Stimulated activated naive B cell treated with anti-CD40 and anti-IgM and Interleukin-4, amounts not matched to agents 10 μg/mL and 1 μg/mL and 100 μg/mL, for 72 hours (primary cell): Measurements from ENCODE around the gene TAB2.

Source experiments
- ATAC-seq, 2 donors: fragments of 150-1000 bp; cut with Tn5 transposase; replicated peaks; 2 replicates each; pipeline ENCODE4 v1.10.0; 2021; ENCODE audit warnings: moderate library complexity in 1 of 2
- DNase-seq: peaks from one replicate; pipeline ENCODE4 v3.0.0; 2021
- H3K27ac Mint-ChIP-seq: one replicate; pipeline ENCODE4 v1.8.0; 2022; ENCODE audit warnings: mild to moderate bottlenecking, mixed read lengths
- H3K27me3 Mint-ChIP-seq, 2 donors: one replicate each; pipeline ENCODE4 v1.8.0; 2022; ENCODE audit warnings: mixed read lengths in 2 of 2
- H3K36me3 Mint-ChIP-seq, 2 donors: one replicate each; pipeline ENCODE4 v1.8.0; 2022; ENCODE audit warnings: mixed read lengths in 2 of 2, mild to moderate bottlenecking in 1 of 2
- H3K4me1 Mint-ChIP-seq, 2 donors: one replicate each; pipeline ENCODE4 v1.8.0; 2022; ENCODE audit warnings: mixed read lengths in 2 of 2, mild to moderate bottlenecking in 1 of 2
- H3K4me3 Mint-ChIP-seq, 2 donors: one replicate each; pipeline ENCODE4 v1.8.0; 2022; ENCODE audit warnings: mild to moderate bottlenecking in 2 of 2, mixed read lengths in 2 of 2, moderate library complexity in 1 of 2
- H3K9me3 Mint-ChIP-seq, 2 donors: one replicate each; pipeline ENCODE4 v1.8.0; 2022; ENCODE audit warnings: mixed read lengths in 2 of 2, mild to moderate bottlenecking in 1 of 2

The TAB2 gene

DNA sequence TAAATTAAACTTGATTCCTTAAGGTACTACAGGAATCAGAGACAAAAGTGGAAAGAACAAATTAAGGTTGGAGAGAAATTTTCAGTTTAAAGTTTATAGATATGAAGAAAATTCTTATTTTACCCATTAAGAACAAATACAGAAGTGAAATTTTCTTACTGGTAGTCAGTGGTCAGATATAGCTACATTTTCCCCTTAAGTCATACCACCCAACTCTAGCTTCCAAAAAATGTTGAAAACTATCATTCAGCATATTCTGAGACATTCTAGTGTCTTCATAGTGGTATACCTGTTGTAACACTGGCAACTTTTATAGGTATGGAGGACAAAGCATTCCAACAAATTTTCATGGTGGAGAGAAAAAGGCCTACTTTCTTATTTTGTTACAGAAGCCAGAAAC lies 67.0 kb downstream of the TAB2 start:
- no peaks in the 10 kb centered on the region for H3K27me3 Mint-ChIP-seq
- peaks cover 37 to 63% of the 10 kb centered on the region in 2 donors for H3K36me3 Mint-ChIP-seq
- no peak overlapping the region for H3K27ac Mint-ChIP-seq
- peaks cover 8 to 13% of the 10 kb centered on the region in 2 donors for H3K9me3 Mint-ChIP-seq
- ATAC-seq (peak; percentile 76 to 80), DNase-seq (no peak)
- H3K4me1 Mint-ChIP-seq, result peaks cover 14 to 55% of the 10 kb centered on the region in 2 donors
- no peak overlapping the region for H3K4me3 Mint-ChIP-seq

DNA sequence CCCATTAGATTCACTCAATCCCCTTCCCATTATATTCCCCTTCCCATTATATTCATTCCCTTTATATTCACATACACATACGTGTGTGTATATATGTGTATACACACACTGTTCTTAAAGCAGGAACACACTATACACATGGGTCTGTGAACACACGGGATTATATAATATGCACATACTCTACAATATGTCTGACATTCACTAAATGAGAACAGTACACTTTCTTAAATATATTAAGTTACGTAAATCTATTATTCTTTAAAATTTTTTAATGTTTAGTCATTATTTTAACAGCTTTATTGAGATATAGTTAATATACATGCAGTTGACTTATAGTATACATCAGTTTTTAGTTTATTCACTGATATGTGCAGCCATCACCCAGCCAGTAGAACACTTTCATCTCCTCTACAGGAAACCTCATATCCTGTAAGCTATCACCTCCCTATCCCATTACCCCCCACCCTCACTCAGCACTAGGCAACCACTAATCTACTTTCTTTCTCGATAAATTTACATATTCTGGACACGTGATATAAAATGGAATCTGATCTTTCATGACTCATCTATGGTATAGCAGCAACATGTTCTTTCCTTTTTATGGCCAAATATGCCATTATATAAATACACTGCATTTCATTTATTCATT lies 68.6 kb downstream of the TAB2 start:
- H3K4me1 Mint-ChIP-seq, result peaks cover 14 to 56% of the 10 kb centered on the region in 2 donors
- H3K4me3 Mint-ChIP-seq, result peak overlapping the region in 1 of 2 donors; percentile 37
- DNase-seq, result no peak
- H3K9me3 Mint-ChIP-seq, result peaks cover 8 to 13% of the 10 kb centered on the region in 2 donors
- no peaks in the 10 kb centered on the region for H3K27me3 Mint-ChIP-seq
- peak overlapping the region; percentile 20 for H3K27ac Mint-ChIP-seq
- ATAC-seq, result no peak
- H3K36me3 Mint-ChIP-seq, result peaks cover 35 to 59% of the 10 kb centered on the region in 2 donors

DNA sequence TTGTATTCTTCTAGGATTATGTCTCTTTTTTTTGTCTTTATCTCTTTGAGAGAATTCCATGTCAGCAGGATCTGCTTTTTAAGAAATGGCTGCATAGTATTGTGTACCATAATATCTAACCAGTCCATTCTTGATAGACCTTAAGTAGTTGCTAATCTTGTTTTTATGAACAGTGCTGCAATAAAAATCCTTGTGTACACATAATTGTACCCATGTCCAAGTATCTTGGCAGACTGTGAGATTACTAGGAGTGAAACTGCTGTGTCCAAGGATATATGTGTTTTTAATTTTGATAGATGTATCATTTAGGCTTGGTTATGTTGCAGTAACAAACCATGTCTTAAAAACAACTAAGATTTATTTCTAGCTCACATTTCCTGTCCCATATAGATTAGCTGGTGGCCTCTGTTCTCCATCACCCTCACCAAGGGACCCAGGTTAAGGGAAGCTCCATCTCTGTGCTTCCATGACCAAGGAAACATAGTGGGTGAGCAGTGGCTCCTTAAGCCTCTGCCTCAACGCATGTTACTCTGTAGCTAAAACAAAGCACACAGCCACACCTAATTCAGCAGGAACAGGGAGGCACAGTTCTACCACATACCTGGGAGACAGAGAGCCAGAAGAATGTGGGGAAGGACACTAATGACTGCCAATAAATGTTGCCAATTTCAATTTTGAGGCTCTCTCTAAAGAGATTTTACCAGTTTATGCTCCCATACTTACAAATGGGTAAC lies 70.4 kb downstream of the TAB2 start:
- DNase-seq (no peak), ATAC-seq (no peak)
- H3K4me3 Mint-ChIP-seq, result no peak overlapping the region
- H3K9me3 Mint-ChIP-seq, result peaks cover 8 to 13% of the 10 kb centered on the region in 2 donors
- H3K4me1 Mint-ChIP-seq, result peaks cover 17 to 56% of the 10 kb centered on the region in 2 donors
- H3K27ac Mint-ChIP-seq, result no peak overlapping the region
- no peaks in the 10 kb centered on the region for H3K27me3 Mint-ChIP-seq
- peaks cover 35 to 61% of the 10 kb centered on the region in 2 donors for H3K36me3 Mint-ChIP-seq

DNA sequence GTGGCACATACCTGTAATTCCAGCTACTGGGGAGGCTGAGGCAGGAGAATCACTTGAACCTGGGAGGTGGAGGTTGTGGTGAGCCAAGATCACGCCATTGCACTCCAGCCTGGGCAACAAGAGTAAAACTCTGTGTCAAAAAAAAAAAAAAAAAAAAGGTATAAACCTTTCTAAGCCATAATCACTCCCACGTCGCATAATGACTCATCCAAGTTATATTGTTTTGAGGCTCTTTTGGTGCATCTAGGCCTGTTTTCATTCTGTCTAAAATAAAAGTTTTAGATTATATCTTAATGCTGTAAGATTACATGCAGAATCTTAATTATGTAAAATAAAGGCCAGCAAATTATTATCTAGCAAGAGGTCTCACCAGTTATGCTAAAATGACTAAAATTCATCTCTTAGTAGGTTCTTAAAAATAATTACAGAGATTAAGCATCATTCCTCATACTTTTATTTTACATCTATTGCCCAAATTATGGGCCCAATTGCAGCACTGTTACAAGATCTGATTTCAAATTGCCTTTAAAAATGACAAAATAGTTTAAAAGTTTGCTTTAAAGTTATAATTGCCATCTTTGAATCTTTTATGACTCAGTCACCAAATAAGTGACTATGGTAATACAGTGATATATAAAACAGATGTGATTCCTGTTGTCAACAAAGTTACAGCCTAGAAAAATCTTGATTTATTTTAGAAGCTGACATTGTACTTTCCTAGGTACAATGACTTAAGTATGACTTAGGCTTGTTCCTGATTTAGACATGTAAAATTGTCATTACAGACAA lies 72.2 kb downstream of the TAB2 start:
- peaks cover 41 to 56% of the 10 kb centered on the region in 2 donors for H3K36me3 Mint-ChIP-seq

DNA sequence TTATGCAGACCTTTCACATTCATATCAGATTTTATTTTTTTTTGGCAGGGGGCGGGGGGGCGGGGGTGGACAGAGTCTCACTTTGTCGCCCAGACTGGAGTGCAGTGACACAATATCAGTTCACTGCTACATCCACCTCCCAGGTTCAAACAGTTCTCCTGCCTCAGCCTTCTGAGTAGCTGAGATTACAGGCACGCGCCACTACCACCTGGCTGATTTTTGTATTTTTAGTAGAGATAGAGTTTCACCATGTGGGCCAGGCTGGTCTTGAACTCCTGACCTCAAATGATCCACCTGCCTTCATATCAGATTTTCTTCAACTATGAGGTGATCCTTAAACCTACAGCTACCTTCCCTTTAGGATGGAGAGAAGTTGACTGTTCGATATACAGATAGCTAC lies 74.6 kb downstream of the TAB2 start:
- DNase-seq, result no peak
- ATAC-seq, result no peak
- Mint-ChIP-seq H3K9me3 (no peaks in the 10 kb centered on the region), H3K4me3 (no peak overlapping the region), H3K4me1 (peaks cover 21 to 54% of the 10 kb centered on the region in 2 donors), H3K27me3 (no peaks in the 10 kb centered on the region), H3K27ac (no peak overlapping the region), H3K36me3 (peaks cover 41 to 59% of the 10 kb centered on the region in 2 donors)

More for the DNA sequence above, 72.2 kb downstream of the TAB2 start:
- Mint-ChIP-seq H3K27ac (peak overlapping the region; percentile 56), H3K4me3 (no peak overlapping the region), H3K27me3 (no peaks in the 10 kb centered on the region), H3K9me3 (peaks cover 8 to 13% of the 10 kb centered on the region in 2 donors), H3K4me1 (peaks cover 17 to 55% of the 10 kb centered on the region in 2 donors)
- ATAC-seq (no peak), DNase-seq (no peak)

DNA sequence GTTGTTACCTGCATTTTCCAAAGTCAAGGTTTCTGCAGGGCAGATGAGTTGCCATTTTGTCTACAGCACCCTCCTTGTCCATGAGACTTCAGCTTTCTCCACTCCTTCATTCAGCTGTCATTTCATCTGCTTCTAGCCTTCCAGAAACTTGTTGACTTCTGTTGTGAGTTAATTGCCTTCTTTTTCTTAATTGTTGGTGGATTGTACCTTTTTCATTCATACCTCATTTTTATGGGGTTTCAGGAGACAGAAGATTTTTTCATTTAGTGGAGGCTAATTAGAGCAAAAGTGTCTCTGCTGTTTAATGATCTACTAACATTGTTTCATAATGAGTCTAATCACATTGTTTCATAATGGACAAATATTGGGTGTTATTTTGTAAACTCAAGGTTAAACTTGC lies 75.0 kb downstream of the TAB2 start:
- Mint-ChIP-seq H3K9me3 (no peaks in the 10 kb centered on the region), H3K36me3 (peaks cover 43 to 60% of the 10 kb centered on the region in 2 donors), H3K27me3 (no peaks in the 10 kb centered on the region), H3K4me3 (no peak overlapping the region), H3K4me1 (peaks cover 21 to 54% of the 10 kb centered on the region in 2 donors), H3K27ac (no peak overlapping the region)
- no peak for DNase-seq
- ATAC-seq, result no peak

DNA sequence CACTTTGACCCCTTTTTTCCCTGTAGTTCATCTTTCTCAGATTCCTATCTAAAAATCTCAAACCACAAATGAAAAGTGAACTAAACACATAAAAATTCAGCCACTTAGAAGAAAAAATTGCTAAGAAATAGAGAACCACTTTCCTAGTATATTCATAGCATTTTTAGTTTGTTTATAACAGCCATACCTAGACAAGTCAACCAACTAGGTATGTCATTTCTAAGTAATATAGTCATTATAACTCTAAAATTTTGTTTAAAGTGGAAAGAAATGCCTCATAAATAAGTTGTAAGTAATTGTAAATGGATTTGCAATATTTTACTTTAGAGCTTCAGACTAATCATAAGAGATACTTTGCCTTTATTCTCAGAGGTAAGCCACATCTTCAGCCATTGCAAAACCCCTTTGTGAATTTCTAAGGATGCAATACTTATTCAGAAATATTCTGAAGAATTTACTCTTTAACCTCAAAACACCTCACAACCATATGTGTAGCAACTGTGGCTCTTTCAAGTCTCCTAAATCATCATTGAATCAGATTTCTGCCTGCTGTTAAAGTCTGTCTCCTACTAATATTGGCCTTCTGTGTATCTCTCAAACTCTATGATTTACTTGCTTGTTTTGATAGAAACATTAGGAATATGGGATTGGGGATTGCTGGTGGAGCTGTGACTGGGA lies 75.6 kb downstream of the TAB2 start:
- no peak overlapping the region for H3K4me3 Mint-ChIP-seq

DNA sequence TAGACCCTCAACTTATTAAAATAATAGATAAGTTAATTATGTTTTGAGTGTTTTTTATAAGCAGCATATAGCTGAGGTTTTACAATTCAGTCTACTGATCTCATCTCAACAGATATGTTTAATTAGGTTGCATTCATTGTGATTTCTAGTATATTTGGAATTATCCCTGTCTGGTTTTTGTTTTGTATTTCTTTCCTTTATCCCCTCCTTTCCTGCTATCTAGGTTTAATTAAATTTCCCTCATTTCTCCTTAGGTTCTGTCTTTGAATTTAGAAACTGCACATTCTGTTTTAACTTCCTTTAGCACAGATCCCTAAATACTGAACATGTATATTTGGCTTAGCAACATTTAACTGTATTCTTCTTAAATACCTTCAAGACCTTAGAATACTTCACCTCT lies 77.7 kb downstream of the TAB2 start:
- H3K27me3 Mint-ChIP-seq, result no peaks in the 10 kb centered on the region
- ATAC-seq (no peak), DNase-seq (no peak)
- H3K4me1 Mint-ChIP-seq, result peaks cover 21 to 48% of the 10 kb centered on the region in 2 donors
- H3K4me3 Mint-ChIP-seq, result no peak overlapping the region
- H3K36me3 Mint-ChIP-seq, result peaks cover 46 to 62% of the 10 kb centered on the region in 2 donors
- no peak overlapping the region for H3K27ac Mint-ChIP-seq
- no peaks in the 10 kb centered on the region for H3K9me3 Mint-ChIP-seq

More for the DNA sequence above, 75.6 kb downstream of the TAB2 start:
- ATAC-seq, result no peak
- H3K27ac Mint-ChIP-seq, result no peak overlapping the region
- H3K36me3 Mint-ChIP-seq, result peaks cover 41 to 57% of the 10 kb centered on the region in 2 donors
- DNase-seq, result no peak
- peaks cover 21 to 48% of the 10 kb centered on the region in 2 donors for H3K4me1 Mint-ChIP-seq
- H3K27me3 Mint-ChIP-seq, result no peaks in the 10 kb centered on the region
- H3K9me3 Mint-ChIP-seq, result no peaks in the 10 kb centered on the region

DNA sequence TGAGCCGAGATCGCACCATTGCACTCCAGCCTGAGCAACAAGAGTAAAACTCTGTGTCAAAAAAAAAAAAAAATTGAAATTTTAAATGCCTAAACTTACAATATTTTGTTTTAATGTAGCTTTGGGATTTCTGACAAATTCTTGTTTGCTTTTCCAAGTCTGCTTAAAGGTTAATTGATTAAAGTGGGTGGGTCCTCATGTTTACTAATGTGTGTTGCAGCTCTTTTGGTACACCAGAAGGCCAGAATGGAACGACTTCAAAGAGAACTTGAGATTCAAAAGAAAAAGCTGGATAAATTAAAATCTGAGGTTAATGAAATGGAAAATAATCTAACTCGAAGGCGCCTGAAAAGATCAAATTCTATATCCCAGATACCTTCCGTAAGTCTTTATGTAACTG lies 79.9 kb downstream of the TAB2 start:
- DNase-seq (no peak), ATAC-seq (no peak)
- Mint-ChIP-seq H3K4me1 (peaks cover 12 to 31% of the 10 kb centered on the region in 2 donors), H3K27ac (no peak overlapping the region), H3K36me3 (peaks cover 42 to 60% of the 10 kb centered on the region in 2 donors), H3K9me3 (no peaks in the 10 kb centered on the region), H3K4me3 (no peak overlapping the region), H3K27me3 (no peaks in the 10 kb centered on the region)

DNA sequence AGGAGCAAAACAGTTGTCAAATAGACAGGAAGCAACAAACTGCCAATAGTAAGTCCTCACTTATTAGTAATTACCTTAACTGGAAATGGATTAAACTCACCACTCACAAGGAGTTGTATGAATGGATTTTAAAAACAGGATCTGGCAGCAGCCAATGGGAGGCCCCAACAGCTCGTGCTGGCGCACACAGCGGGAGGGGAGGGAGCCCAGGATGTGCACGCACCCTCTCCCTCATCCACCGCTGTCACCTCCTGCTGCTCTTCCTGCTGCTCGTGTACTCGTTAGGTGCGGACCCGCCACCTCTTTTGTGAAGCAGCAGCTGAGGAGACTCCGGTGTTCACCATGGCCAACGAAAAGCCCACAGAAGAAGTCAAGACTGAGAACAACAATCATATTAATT lies 82.5 kb downstream of the TAB2 start, which contains the start of gene SUMO4:
Gene SUMO4, plus strand, starts transcription at position 213 of the 400 bp plus-strand sequence. Its CDS starts 130 bp downstream, at position 343.
- peak within 1 kb of the TSS; percentile 9 for H3K27ac Mint-ChIP-seq
- H3K4me3 Mint-ChIP-seq, result no peak within 1 kb of the TSS
- H3K9me3 Mint-ChIP-seq, result no peaks in the 10 kb centered on the region
- no peak for DNase-seq
- ATAC-seq, result no peak
- peaks cover 6 to 10% of the 10 kb centered on the region in 2 donors for H3K4me1 Mint-ChIP-seq
- no peaks in the 10 kb centered on the region for H3K27me3 Mint-ChIP-seq
- H3K36me3 Mint-ChIP-seq, result peaks cover 42 to 62% of the 10 kb centered on the region in 2 donors

DNA sequence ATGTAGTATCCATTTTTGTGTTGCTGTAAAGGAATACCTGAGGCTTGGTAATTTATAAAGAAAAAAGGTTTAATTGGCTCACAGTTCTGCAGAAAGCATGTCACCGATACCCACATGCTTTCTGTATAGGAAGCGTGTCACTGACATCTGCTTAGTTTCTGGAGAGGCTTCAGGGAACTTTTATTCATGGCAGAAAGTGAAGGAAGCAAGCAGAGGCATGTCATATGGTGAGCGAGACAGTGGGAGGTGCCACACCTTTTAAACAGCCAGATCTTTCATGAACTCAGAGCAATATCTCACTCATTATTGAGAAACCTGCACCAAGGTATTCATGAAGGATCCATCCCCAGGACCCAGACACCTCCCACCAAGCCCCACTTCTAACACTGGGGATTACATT lies 86.0 kb downstream of the TAB2 start:
- peak overlapping the region; percentile 60 for H3K27ac Mint-ChIP-seq
- ATAC-seq, result no peak
- no peaks in the 10 kb centered on the region for H3K27me3 Mint-ChIP-seq
- peaks cover 32 to 53% of the 10 kb centered on the region in 2 donors for H3K36me3 Mint-ChIP-seq
- no peak overlapping the region for H3K4me3 Mint-ChIP-seq
- H3K9me3 Mint-ChIP-seq, result no peaks in the 10 kb centered on the region
- peaks cover 3 to 4% of the 10 kb centered on the region in 2 donors for H3K4me1 Mint-ChIP-seq
- DNase-seq, result no peak

DNA sequence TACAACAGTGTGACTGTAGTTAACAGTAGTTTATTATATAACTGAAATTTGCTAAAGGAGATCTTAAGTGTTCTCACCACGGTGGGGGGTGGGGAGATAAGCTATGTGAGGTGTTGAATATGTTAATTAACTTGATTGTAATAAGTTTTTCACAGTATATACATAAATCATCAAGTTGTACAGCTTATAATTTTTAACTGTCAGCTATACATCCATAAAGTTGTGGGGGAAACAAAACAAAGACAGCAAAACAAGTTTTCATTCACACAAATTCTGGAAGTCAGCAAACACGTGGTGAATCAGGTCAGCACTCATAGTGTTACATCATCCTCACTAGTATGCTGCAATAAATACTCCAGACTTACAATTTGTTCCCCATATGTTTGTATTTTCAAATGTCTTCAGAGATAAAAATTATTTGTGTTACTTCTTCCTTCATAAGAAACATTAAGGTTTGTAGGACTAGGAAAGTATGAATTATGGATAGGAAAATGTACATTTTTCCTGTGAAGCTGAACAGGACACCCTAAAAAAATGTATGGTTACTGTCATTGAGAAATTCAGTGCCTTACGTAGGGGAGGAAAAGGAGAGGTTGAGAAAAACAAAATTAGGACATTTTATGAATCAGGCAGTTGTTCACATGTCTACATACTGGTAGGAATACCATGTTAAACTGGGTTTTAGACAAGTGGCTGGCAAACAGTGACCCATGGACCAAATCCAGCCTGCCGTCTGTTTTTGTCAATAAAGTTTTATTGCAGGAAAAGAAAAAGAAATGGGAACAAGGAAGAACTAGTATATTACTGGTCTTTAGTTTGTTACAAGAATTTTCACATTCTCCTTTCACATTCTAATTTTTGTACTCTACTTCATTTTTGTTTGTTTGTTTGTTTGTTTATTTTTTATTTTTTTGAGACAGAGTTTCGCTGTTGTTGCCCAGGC lies 88.6 kb downstream of the TAB2 start:
- Mint-ChIP-seq H3K36me3 (peaks cover 35 to 55% of the 10 kb centered on the region in 2 donors), H3K4me1 (peaks cover 6 to 12% of the 10 kb centered on the region in 2 donors), H3K4me3 (no peak overlapping the region), H3K9me3 (no peaks in the 10 kb centered on the region), H3K27ac (peak overlapping the region; percentile 62), H3K27me3 (no peaks in the 10 kb centered on the region)
- DNase-seq (no peak), ATAC-seq (no peak)

DNA sequence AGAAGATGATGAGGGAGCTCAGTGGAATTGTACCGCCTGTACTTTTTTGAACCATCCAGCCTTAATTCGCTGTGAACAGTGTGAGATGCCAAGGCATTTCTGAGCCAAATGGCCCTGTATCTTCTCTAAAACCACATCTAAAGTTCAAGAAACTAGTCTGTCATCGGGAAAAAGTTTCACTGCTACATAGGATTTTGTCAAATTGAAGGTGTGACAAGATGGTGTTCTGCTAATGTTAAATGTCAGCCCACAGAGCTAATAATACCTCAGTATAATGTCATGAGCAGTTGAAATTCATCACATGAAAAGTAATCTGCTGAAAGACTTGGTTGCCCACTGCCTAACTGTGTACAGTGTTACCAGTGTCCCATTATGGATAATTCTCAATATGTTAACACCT lies 92.1 kb downstream of the TAB2 start:
- Mint-ChIP-seq H3K27me3 (no peaks in the 10 kb centered on the region), H3K4me3 (no peak overlapping the region), H3K4me1 (peaks cover 9 to 14% of the 10 kb centered on the region in 2 donors), H3K9me3 (no peaks in the 10 kb centered on the region), H3K27ac (no peak overlapping the region), H3K36me3 (peaks cover 22 to 44% of the 10 kb centered on the region in 2 donors)
- DNase-seq (no peak), ATAC-seq (peak; percentile 58 to 69)
